HG03565 (cell line): Measurements from ENCODE around the gene PWWP2B.

Experiments used
- ATAC-seq: cut with Tn5 transposase; IDR thresholded peaks from one replicate; pipeline ENCODE4 v1.9.1; 2021; ENCODE audit warnings: mild to moderate bottlenecking, moderate library complexity; ENCODE audit not compliant: unreplicated experiment

Gene PWWP2B

GRCh38 chr10:132363376-132363775 is 33.6 kb upstream of the PWWP2B start:
- no peak for ATAC-seq

- no peak for ATAC-seq
Measured at GRCh38 chr10:132363921-132364593, 32.9 kb upstream of the PWWP2B start.

- ATAC-seq = no peak
Measured at GRCh38 chr10:132364594-132364970, 32.4 kb upstream of the PWWP2B start.

- ATAC-seq = no peak
Measured at GRCh38 chr10:132365102-132365501, 31.9 kb upstream of the PWWP2B start.

- ATAC-seq = no peak
Measured at GRCh38 chr10:132366006-132366405, 31.0 kb upstream of the PWWP2B start.

GRCh38 chr10:132366499-132366898 is 30.5 kb upstream of the PWWP2B start:
- ATAC-seq = no peak

- ATAC-seq = no peak
Measured at GRCh38 chr10:132368391-132368790, 28.6 kb upstream of the PWWP2B start.

- ATAC-seq = no peak
Measured at GRCh38 chr10:132368881-132369635, 27.9 kb upstream of the PWWP2B start.

GRCh38 chr10:132369636-132370185 is 27.3 kb upstream of the PWWP2B start:
- ATAC-seq = no peak

- ATAC-seq = no peak
Measured at GRCh38 chr10:132370426-132371340, 26.3 kb upstream of the PWWP2B start.

- ATAC-seq = no peak
Measured at GRCh38 chr10:132371641-132372081, 25.3 kb upstream of the PWWP2B start.

- ATAC-seq = no peak
Measured at GRCh38 chr10:132372516-132373095, 24.4 kb upstream of the PWWP2B start.

- no peak for ATAC-seq
Measured at GRCh38 chr10:132373241-132373955, 23.6 kb upstream of the PWWP2B start.

- no peak for ATAC-seq
Measured at GRCh38 chr10:132374176-132374575, 22.8 kb upstream of the PWWP2B start.

- no peak for ATAC-seq
Measured at GRCh38 chr10:132374612-132375011, 22.4 kb upstream of the PWWP2B start.

- no peak for ATAC-seq
Measured at GRCh38 chr10:132375116-132375794, 21.7 kb upstream of the PWWP2B start.

- ATAC-seq = no peak
Measured at GRCh38 chr10:132375795-132376297, 21.2 kb upstream of the PWWP2B start.

GRCh38 chr10:132376394-132376851 is 20.6 kb upstream of the PWWP2B start:
- no peak for ATAC-seq

GRCh38 chr10:132377326-132377725 is 19.7 kb upstream of the PWWP2B start:
- ATAC-seq = no peak
